Measurements from ENCODE around the gene SUCLG1.

Gene SUCLG1

GRCh38 chr2:84461310-84461709, 2.2 kb upstream of the SUCLG1 start:
- no peak overlapping the region for H3K27ac ChIP-seq
- TF ChIP-seq ZFX (IDR thresholded peaks at IDR 0.05; ENCODE audit: borderline replicate concordance) (no peak), CTCF (IDR thresholded peaks at IDR 0.05) (no peak)

- H3K27ac ChIP-seq, result no peak overlapping the region
- TF ChIP-seq CTCF (IDR thresholded peaks at IDR 0.05) (no peak), ZFX (IDR thresholded peaks at IDR 0.05; ENCODE audit: borderline replicate concordance) (no peak)
Observed at GRCh38 chr2:84460670-84461069, 1.6 kb upstream of the SUCLG1 start.

GRCh38 chr2:84459944-84460429, 907 bp upstream of the SUCLG1 start:
- H3K27ac ChIP-seq, result peak overlapping the region; percentile 84

GRCh38 chr2:84458551-84459017, 496 bp downstream of the SUCLG1 start:
- peak overlapping the region; percentile 84 for H3K27ac ChIP-seq
- TF ChIP-seq ZFX (IDR thresholded peaks at IDR 0.05; ENCODE audit: borderline replicate concordance) (no peak), CTCF (IDR thresholded peaks at IDR 0.05) (no peak)

More at GRCh38 chr2:84459944-84460429, 907 bp upstream of the SUCLG1 start:
- no peak for TF ChIP-seq CTCF (IDR thresholded peaks at IDR 0.05)
- TF ChIP-seq ZFX (IDR thresholded peaks at IDR 0.05; ENCODE audit: borderline replicate concordance), result no peak

- H3K27ac ChIP-seq, result no peak overlapping the region
- TF ChIP-seq CTCF (IDR thresholded peaks at IDR 0.05), result no peak
- no peak for TF ChIP-seq ZFX (IDR thresholded peaks at IDR 0.05; ENCODE audit: borderline replicate concordance)
Observed at GRCh38 chr2:84457686-84458085, 1.4 kb downstream of the SUCLG1 start.

- TF ChIP-seq CTCF (IDR thresholded peaks at IDR 0.05), result no peak
- TF ChIP-seq ZFX (IDR thresholded peaks at IDR 0.05; ENCODE audit: borderline replicate concordance), result no peak
- H3K27ac ChIP-seq, result no peak overlapping the region
Observed at GRCh38 chr2:84456156-84456555, 2.9 kb downstream of the SUCLG1 start.

GRCh38 chr2:84454581-84454980, 4.5 kb downstream of the SUCLG1 start:
- no peak overlapping the region for H3K27ac ChIP-seq
- no peak for TF ChIP-seq ZFX (IDR thresholded peaks at IDR 0.05; ENCODE audit: borderline replicate concordance)
- no peak for TF ChIP-seq CTCF (IDR thresholded peaks at IDR 0.05)
